ENCODE measurements around the gene RASAL1. TPM values are rescaled to one million over a fixed set of nuclear protein-coding genes. Genes with fewer than 3 reads are reported as not detected.

The RASAL1 gene
- total RNA-seq, 1 donor from 2014 or later = 0.26 TPM

GRCh38 chr12:113171543-113171942, 36.0 kb upstream of the RASAL1 start:
- peaks cover 43% of the 10 kb centered on the region for H3K36me3 ChIP-seq (ENCODE audit: control insufficient read depth, insufficient read depth, low read length)
- no peak for TF ChIP-seq CTCF (IDR thresholded peaks at IDR 0.05; ENCODE audit: insufficient read depth, low read length, severe bottlenecking)
- peak; percentile 7 for FAIRE-seq
- no peak for DNase-seq (ENCODE audit: low read depth)
- H3K27me3 ChIP-seq (ENCODE audit: control insufficient read depth, insufficient read depth, low read length) = no peaks in the 10 kb centered on the region
- no peak overlapping the region for H3K4me3 ChIP-seq (ENCODE audit: low read depth, low read length)

DNA sequence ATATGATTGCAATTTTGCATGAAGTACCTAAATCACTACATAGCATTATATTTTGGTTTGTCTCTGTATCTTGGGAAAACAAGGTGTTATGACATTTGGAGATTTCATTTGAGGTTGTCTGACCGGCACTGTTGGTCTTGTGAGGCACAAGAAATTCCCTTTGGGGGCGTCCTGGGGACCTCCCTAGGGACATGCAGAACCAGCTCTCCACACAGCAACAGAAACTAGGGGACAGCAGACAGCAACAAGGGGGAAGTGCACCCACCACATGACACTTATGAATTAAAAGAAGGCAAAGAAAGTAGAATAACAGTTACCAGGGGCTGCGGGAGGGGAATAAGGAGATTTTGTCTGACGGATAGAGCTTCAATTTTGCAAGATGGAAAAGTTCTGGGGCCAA, 35.4 kb upstream of the RASAL1 start:
- Histone ChIP-seq H3K27me3 (ENCODE audit: control insufficient read depth, insufficient read depth, low read length) (no peaks in the 10 kb centered on the region), H3K4me3 (ENCODE audit: low read depth, low read length) (no peak overlapping the region), H3K36me3 (ENCODE audit: control insufficient read depth, insufficient read depth, low read length) (peaks cover 45% of the 10 kb centered on the region)
- FAIRE-seq (no peak), DNase-seq (ENCODE audit: low read depth) (no peak)
- TF ChIP-seq CTCF (IDR thresholded peaks at IDR 0.05; ENCODE audit: insufficient read depth, low read length, severe bottlenecking) = no peak

GRCh38 chr12:113170457-113170856, 34.9 kb upstream of the RASAL1 start:
- H3K4me3 ChIP-seq (ENCODE audit: low read depth, low read length) = no peak overlapping the region
- peaks cover 48% of the 10 kb centered on the region for H3K36me3 ChIP-seq (ENCODE audit: control insufficient read depth, insufficient read depth, low read length)
- FAIRE-seq = no peak
- DNase-seq (ENCODE audit: low read depth) = no peak
- no peak for TF ChIP-seq CTCF (IDR thresholded peaks at IDR 0.05; ENCODE audit: insufficient read depth, low read length, severe bottlenecking)
- H3K27me3 ChIP-seq (ENCODE audit: control insufficient read depth, insufficient read depth, low read length) = no peaks in the 10 kb centered on the region

GRCh38 chr12:113169697-113170096, 34.1 kb upstream of the RASAL1 start:
- DNase-seq (ENCODE audit: low read depth) = no peak
- Histone ChIP-seq H3K4me3 (ENCODE audit: low read depth, low read length) (no peak overlapping the region), H3K36me3 (ENCODE audit: control insufficient read depth, insufficient read depth, low read length) (peaks cover 53% of the 10 kb centered on the region), H3K27me3 (ENCODE audit: control insufficient read depth, insufficient read depth, low read length) (no peaks in the 10 kb centered on the region)
- no peak for FAIRE-seq
- no peak for TF ChIP-seq CTCF (IDR thresholded peaks at IDR 0.05; ENCODE audit: insufficient read depth, low read length, severe bottlenecking)

- TF ChIP-seq CTCF (IDR thresholded peaks at IDR 0.05; ENCODE audit: insufficient read depth, low read length, severe bottlenecking) = no peak
- H3K36me3 ChIP-seq (ENCODE audit: control insufficient read depth, insufficient read depth, low read length) = peaks cover 47% of the 10 kb centered on the region
- FAIRE-seq = no peak
- no peak for DNase-seq (ENCODE audit: low read depth)
- H3K4me3 ChIP-seq (ENCODE audit: low read depth, low read length) = no peak overlapping the region
- no peaks in the 10 kb centered on the region for H3K27me3 ChIP-seq (ENCODE audit: control insufficient read depth, insufficient read depth, low read length)
Measured at GRCh38 chr12:113167868-113168267, 32.3 kb upstream of the RASAL1 start.

Measured in bronchial epithelial cell (primary cell).